ENCODE data around the gene TBC1D23. TPM values are rescaled to one million over a fixed set of nuclear protein-coding genes. Genes with fewer than 3 reads are reported as not detected.
"Not testable (repeated sequence)": the region's sequence is repeated elsewhere in the genome, so short reads cannot be mapped to it uniquely, and the experiment has no call there.

The TBC1D23 gene
- total and polyA plus RNA-seq, 12 donors = 19.8 to 117 (median 57.3) TPM

DNA sequence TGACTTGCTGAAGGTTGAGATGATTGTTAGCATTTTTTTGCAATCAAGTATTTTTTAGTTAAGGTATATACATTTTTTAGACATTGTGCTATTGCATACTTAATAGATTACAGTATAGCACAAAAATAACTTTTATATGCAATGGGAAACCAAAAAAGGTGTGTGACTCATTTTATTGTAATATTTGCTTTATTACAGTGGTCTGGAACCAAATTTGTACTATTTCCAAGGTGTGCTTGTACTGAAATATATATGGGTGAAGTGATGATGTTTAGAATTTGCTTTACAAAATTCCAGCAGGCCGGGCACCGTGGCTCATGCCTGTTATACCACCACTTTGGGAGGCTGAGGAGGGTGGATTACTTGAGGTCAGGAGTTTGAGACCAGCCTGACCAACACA is 29.1 kb upstream of the TBC1D23 start:
- WGBS, 4 donors = 95 to 100% (median 97%) methylated on average over 2 of the region's 2 CpGs
- Histone ChIP-seq H3K36me3 (replicated peaks in 1 of 2) (no peaks in the 10 kb centered on the region), H3K9me3 (replicated peaks in 1 of 3) (no peaks in the 10 kb centered on the region), H3K4me3 (no peak overlapping the region), H3K27me3 (no peaks in the 10 kb centered on the region), H3K27ac (no peak overlapping the region), H3K4me1 (replicated peaks in 1 of 2) (no peaks in the 10 kb centered on the region)
- intact Hi-C loops (cut with DNase I) = no loop called here
- no peak for DNase-seq
- TF ChIP-seq, protein P1, sequence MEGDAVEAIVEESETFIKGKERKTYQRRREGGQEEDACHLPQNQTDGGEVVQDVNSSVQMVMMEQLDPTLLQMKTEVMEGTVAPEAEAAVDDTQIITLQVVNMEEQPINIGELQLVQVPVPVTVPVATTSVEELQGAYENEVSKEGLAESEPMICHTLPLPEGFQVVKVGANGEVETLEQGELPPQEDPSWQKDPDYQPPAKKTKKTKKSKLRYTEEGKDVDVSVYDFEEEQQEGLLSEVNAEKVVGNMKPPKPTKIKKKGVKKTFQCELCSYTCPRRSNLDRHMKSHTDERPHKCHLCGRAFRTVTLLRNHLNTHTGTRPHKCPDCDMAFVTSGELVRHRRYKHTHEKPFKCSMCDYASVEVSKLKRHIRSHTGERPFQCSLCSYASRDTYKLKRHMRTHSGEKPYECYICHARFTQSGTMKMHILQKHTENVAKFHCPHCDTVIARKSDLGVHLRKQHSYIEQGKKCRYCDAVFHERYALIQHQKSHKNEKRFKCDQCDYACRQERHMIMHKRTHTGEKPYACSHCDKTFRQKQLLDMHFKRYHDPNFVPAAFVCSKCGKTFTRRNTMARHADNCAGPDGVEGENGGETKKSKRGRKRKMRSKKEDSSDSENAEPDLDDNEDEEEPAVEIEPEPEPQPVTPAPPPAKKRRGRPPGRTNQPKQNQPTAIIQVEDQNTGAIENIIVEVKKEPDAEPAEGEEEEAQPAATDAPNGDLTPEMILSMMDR (IDR thresholded peaks at IDR 0.05) = no peak
- TF ChIP-seq POLR2A (IDR thresholded peaks at IDR 0.05) = no peak

DNA sequence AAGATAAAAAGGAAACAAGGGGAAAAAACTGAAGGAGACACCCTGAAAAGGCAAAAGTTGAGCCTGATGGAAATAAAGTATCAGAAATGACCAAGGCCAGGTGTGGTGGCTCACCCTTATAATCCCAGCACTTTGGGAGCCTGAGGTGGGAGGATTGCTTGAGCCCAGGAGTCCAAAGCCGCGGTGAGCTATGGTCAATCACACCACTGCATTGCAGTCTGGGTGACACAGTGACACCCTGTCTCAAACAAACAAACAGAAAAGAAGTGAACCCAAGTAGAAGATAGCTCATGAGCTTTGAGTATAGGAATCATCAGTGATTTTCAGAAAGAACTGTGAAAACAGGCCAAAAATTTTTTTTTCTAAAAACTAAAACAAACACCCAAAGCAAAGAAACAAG is 26.4 kb upstream of the TBC1D23 start:
- intact Hi-C loops (cut with DNase I) = no loop called here
- Histone ChIP-seq H3K9me3 (replicated peaks in 1 of 3) (no peaks in the 10 kb centered on the region), H3K27ac (no peak overlapping the region), H3K4me1 (replicated peaks in 1 of 2) (no peaks in the 10 kb centered on the region), H3K27me3 (no peaks in the 10 kb centered on the region), H3K36me3 (replicated peaks in 1 of 2) (no peaks in the 10 kb centered on the region), H3K4me3 (no peak overlapping the region)
- TF ChIP-seq, protein P1 (IDR thresholded peaks at IDR 0.05) = no peak
- no peak for TF ChIP-seq POLR2A (IDR thresholded peaks at IDR 0.05)
- DNase-seq = no peak
- 87 to 95% (median 90%) methylated on average over 2 of the region's 2 CpGs for WGBS, 4 donors

DNA sequence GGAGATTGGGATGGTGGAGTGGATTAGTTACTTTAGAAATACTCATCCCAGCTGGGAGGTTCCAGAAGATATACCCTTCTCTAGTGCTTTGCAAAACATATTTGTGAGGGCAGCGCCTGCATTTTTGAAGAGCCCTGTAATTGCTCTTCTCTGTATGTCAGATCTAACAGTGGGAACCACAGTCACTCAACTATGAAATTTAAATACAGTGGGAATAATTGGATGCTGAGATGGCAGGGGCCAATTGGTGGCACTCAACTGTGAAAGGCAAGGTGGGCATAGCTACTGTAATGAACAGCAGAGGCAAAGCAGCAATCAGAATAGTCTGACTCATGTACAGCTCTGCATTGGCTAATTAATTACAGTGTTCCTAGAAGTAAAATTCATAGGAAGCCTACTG is 22.2 kb upstream of the TBC1D23 start:
- intact Hi-C loops (cut with DNase I) = no loop called here

DNA sequence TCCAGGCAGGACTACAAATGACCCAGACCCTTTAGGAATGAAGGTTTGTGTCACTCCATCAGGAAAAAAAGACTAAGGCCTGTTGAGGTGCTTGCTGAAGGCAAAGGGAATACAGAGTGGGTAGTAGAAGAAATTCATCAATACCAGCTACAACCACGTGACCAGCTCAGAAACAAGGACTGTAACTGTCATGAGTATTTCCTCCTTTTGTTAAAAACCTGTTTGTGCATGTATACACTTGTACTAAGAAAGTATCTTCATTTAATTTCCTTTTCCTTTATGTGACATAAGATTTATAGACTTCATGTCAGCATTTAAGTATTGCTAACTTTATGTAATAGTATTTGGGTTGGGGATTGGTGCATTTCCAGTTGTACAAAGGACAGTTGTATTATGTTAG is 18.3 kb upstream of the TBC1D23 start:
- H3K27me3 ChIP-seq; H3K4me1 ChIP-seq (replicated peaks in 1 of 2); H3K4me3 ChIP-seq; DNase-seq; H3K36me3 ChIP-seq (replicated peaks in 1 of 2); intact Hi-C loops (cut with DNase I); H3K9me3 ChIP-seq (replicated peaks in 1 of 3); H3K27ac ChIP-seq: not testable (repeated sequence)
- 71 to 91% (median 83%) methylated on average over 1 of the region's 1 CpG for WGBS, 4 donors

More for the DNA sequence above, 22.2 kb upstream of the TBC1D23 start:
- TF ChIP-seq POLR2A (IDR thresholded peaks at IDR 0.05) = no peak
- TF ChIP-seq, protein P1 (IDR thresholded peaks at IDR 0.05) = no peak
- 95 to 100% (median 99%) methylated on average over 1 of the region's 1 CpG for WGBS, 4 donors
- no peak for DNase-seq
- Histone ChIP-seq H3K36me3 (replicated peaks in 1 of 2) (no peaks in the 10 kb centered on the region), H3K4me1 (replicated peaks in 1 of 2) (no peaks in the 10 kb centered on the region), H3K27ac (no peak overlapping the region), H3K27me3 (no peaks in the 10 kb centered on the region), H3K4me3 (no peak overlapping the region), H3K9me3 (replicated peaks in 1 of 3) (no peaks in the 10 kb centered on the region)

DNA sequence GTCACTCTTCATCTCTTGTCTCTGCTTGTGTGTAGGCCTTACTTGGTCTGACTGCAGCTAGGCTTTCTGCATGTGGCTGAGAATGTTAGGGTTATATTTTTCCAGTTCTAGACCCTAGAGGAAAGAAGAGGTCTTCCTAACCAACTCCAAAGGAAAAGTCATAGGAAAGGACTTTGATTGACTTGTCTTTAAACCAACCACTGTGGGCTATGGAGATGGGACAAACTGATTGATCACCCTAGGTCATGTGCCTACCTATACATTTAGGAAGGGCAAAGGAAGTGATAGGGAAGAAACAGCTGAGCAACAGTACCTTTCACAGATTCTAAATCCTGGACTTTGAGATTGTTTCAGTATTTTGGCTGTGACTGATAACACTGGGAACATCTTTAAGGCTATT is 16.5 kb upstream of the TBC1D23 start:
- H3K9me3 ChIP-seq (replicated peaks in 1 of 3) = no peaks in the 10 kb centered on the region
- intact Hi-C loops (cut with DNase I) = no loop called here
- no peaks in the 10 kb centered on the region for H3K4me1 ChIP-seq (replicated peaks in 1 of 2)
- no peak overlapping the region for H3K27ac ChIP-seq
- no peak for TF ChIP-seq POLR2A (IDR thresholded peaks at IDR 0.05)
- TF ChIP-seq, protein P1 (IDR thresholded peaks at IDR 0.05) = no peak
- no peaks in the 10 kb centered on the region for H3K36me3 ChIP-seq (replicated peaks in 1 of 2)
- no peak for DNase-seq
- H3K4me3 ChIP-seq = no peak overlapping the region
- no peaks in the 10 kb centered on the region for H3K27me3 ChIP-seq
